ENCODE measurements around the gene PM20D1.

Gene PM20D1

GRCh38 chr1:205798577-205798976, 51.4 kb downstream of the PM20D1 start:
- no peaks in the 10 kb centered on the region for H3K9me3 Mint-ChIP-seq
- peaks cover 8% of the 10 kb centered on the region for H3K4me1 Mint-ChIP-seq
- no peak for TF ChIP-seq CTCF (IDR thresholded peaks at IDR 0.05)
- peaks cover 34% of the 10 kb centered on the region for H3K36me3 Mint-ChIP-seq (ENCODE audit: low read depth)
- no peak overlapping the region for H3K27ac Mint-ChIP-seq
- no peak overlapping the region for H3K4me3 Mint-ChIP-seq
- H3K27me3 Mint-ChIP-seq (ENCODE audit: low read depth, poor library complexity): peaks cover 5% of the 10 kb centered on the region
- no peak for DNase-seq

GRCh38 chr1:205797168-205797567, 52.8 kb downstream of the PM20D1 start:
- H3K9me3 Mint-ChIP-seq: no peaks in the 10 kb centered on the region

GRCh38 chr1:205794011-205794730, 55.8 kb downstream of the PM20D1 start:
- Mint-ChIP-seq H3K9me3 (no peaks in the 10 kb centered on the region), H3K36me3 (ENCODE audit: low read depth) (peaks cover 50% of the 10 kb centered on the region), H3K4me3 (no peak overlapping the region), H3K4me1 (peaks cover 9% of the 10 kb centered on the region), H3K27me3 (ENCODE audit: low read depth, poor library complexity) (no peaks in the 10 kb centered on the region), H3K27ac (no peak overlapping the region)
- no peak for TF ChIP-seq CTCF (IDR thresholded peaks at IDR 0.05)
- no peak for DNase-seq

More at GRCh38 chr1:205797168-205797567, 52.8 kb downstream of the PM20D1 start:
- peaks cover 5% of the 10 kb centered on the region for H3K27me3 Mint-ChIP-seq (ENCODE audit: low read depth, poor library complexity)
- peaks cover 34% of the 10 kb centered on the region for H3K36me3 Mint-ChIP-seq (ENCODE audit: low read depth)
- no peak overlapping the region for H3K4me3 Mint-ChIP-seq
- H3K27ac Mint-ChIP-seq: no peak overlapping the region
- peaks cover 18% of the 10 kb centered on the region for H3K4me1 Mint-ChIP-seq
- TF ChIP-seq CTCF (IDR thresholded peaks at IDR 0.05): no peak
- no peak for DNase-seq

- peak overlapping the region; percentile 83 for H3K27ac Mint-ChIP-seq
- no peak overlapping the region for H3K4me3 Mint-ChIP-seq
- H3K27me3 Mint-ChIP-seq (ENCODE audit: low read depth, poor library complexity): no peaks in the 10 kb centered on the region
- peaks cover 9% of the 10 kb centered on the region for H3K4me1 Mint-ChIP-seq
- no peak for DNase-seq
- peaks cover 43% of the 10 kb centered on the region for H3K36me3 Mint-ChIP-seq (ENCODE audit: low read depth)
- TF ChIP-seq CTCF (IDR thresholded peaks at IDR 0.05): no peak
- H3K9me3 Mint-ChIP-seq: no peaks in the 10 kb centered on the region
Observed at GRCh38 chr1:205792961-205793673, 56.8 kb downstream of the PM20D1 start.

- no peak overlapping the region for H3K27ac Mint-ChIP-seq
Observed at GRCh38 chr1:205792481-205792881, 57.5 kb downstream of the PM20D1 start.

More at GRCh38 chr1:205792481-205792881, 57.5 kb downstream of the PM20D1 start:
- Mint-ChIP-seq H3K4me3 (no peak overlapping the region), H3K27me3 (ENCODE audit: low read depth, poor library complexity) (no peaks in the 10 kb centered on the region), H3K9me3 (no peaks in the 10 kb centered on the region), H3K4me1 (peaks cover 9% of the 10 kb centered on the region), H3K36me3 (ENCODE audit: low read depth) (peaks cover 37% of the 10 kb centered on the region)
- TF ChIP-seq CTCF (IDR thresholded peaks at IDR 0.05): no peak
- no peak for DNase-seq
